ENCODE data around the gene USP31. TPM values are rescaled to one million over a fixed set of nuclear protein-coding genes. Genes with fewer than 3 reads are reported as not detected.

Gene USP31
- total RNA-seq, 4 donors from 2014 or later = 9.2 to 14.6 (median 12.4) TPM

DNA sequence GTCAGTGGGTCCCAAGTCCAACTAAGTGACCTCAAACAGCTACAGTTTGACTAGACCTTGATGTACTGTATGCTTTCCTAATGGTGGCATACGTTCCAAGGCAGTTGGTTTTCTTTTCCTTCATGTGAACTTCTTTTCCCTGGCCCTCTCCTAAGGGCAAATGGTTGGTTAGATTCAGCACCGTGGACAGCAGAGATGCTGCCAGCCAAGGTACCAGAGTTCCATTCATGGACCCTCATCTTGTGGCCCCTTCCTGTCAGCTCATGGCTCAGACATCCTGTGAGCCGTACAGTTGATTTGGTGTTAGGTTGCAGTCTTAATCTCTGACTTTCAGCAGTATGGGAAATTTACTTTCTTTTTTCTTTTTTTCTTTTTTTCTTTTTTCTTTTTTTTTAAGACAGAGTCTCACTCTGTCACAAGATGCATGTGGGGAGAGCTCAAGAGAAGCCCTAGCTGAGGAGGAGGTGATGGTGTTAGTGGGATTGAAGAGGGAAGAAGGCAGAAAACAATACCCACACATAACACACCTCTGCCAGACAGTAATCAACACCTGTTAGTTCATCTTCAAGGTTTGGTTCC, 122.4 kb downstream of the USP31 start:
- no peak for DNase-seq (ENCODE audit: low spot score in 2 of 2)
- Histone ChIP-seq H3K4me3 (no peak overlapping the region), H3K4me1 (no peaks in the 10 kb centered on the region), H3K9me3 (no peaks in the 10 kb centered on the region), H3K27me3 (no peaks in the 10 kb centered on the region), H3K27ac (no peak overlapping the region), H3K36me3 (no peaks in the 10 kb centered on the region)
- TF ChIP-seq EP300 (IDR thresholded peaks at IDR 0.05) (no peak), POLR2A (IDR thresholded peaks at IDR 0.05) (no peak)
- TF ChIP-seq, protein P1, sequence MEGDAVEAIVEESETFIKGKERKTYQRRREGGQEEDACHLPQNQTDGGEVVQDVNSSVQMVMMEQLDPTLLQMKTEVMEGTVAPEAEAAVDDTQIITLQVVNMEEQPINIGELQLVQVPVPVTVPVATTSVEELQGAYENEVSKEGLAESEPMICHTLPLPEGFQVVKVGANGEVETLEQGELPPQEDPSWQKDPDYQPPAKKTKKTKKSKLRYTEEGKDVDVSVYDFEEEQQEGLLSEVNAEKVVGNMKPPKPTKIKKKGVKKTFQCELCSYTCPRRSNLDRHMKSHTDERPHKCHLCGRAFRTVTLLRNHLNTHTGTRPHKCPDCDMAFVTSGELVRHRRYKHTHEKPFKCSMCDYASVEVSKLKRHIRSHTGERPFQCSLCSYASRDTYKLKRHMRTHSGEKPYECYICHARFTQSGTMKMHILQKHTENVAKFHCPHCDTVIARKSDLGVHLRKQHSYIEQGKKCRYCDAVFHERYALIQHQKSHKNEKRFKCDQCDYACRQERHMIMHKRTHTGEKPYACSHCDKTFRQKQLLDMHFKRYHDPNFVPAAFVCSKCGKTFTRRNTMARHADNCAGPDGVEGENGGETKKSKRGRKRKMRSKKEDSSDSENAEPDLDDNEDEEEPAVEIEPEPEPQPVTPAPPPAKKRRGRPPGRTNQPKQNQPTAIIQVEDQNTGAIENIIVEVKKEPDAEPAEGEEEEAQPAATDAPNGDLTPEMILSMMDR (IDR thresholded peaks at IDR 0.05) = no peak
- WGBS, 2 donors = 13% methylated on average over 3 of the region's 3 CpGs

DNA sequence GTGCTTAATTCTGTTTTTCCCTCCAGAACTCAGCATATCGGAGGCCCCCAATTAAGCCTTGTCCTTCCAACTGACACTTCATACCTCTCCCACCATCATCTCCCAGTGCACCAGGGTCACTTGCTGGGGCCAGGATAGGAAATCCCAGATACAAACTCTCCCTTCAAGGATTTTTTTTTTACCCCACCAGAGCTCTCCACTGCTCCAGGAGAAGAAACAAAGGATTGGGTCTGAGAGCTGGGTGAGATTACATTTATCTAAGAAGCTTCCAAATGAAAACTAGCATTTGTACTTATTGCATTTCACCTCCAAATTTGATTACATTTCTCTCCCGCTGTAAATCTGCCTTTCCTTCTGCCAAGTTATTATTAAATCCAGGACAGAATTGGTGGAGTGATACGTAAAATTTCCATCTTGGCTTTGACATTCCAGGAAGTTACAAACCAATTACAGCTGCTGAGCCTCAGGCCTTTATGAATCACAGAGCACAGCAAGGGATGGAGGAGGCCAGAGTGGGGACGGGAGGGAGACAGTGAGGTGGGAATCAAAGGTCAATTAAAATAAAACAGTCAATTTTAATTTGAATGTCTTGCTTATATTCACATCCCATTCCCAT, 123.5 kb downstream of the USP31 start:
- 47 to 49% methylated on average over 4 of the region's 4 CpGs for WGBS, 2 donors
- H3K9me3 ChIP-seq = no peaks in the 10 kb centered on the region
- no peaks in the 10 kb centered on the region for H3K4me1 ChIP-seq
- H3K27ac ChIP-seq = no peak overlapping the region
- H3K27me3 ChIP-seq = no peaks in the 10 kb centered on the region
- no peak for DNase-seq (ENCODE audit: low spot score in 2 of 2)
- TF ChIP-seq, protein P1 (IDR thresholded peaks at IDR 0.05) = no peak
- TF ChIP-seq POLR2A (IDR thresholded peaks at IDR 0.05) = no peak
- TF ChIP-seq EP300 (IDR thresholded peaks at IDR 0.05) = no peak
- H3K36me3 ChIP-seq = no peaks in the 10 kb centered on the region
- no peak overlapping the region for H3K4me3 ChIP-seq

DNA sequence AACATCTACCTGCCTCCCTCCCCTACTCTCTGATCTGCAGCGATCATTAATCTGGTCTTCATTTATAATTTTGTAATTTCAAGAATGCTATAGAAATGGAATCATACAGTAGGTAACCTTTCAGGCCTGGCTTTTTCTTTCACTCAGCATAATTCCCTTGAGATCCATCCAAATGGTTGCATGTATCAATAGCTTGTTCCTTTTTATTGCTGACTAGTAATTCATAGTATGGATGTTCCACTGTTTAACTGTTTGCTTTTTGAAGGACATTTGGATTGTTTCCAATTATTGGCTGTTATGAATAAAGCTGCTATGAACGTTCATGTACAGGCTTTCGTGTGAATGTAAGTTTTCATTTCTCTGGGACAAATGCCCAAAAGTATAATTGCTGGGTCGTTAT, 125.2 kb downstream of the USP31 start:
- no peak for TF ChIP-seq POLR2A (IDR thresholded peaks at IDR 0.05)
- no peak for TF ChIP-seq EP300 (IDR thresholded peaks at IDR 0.05)
- TF ChIP-seq, protein P1 (IDR thresholded peaks at IDR 0.05) = no peak
- 51 to 60% methylated on average over 4 of the region's 4 CpGs for WGBS, 2 donors
- H3K27ac ChIP-seq = no peak overlapping the region

DNA sequence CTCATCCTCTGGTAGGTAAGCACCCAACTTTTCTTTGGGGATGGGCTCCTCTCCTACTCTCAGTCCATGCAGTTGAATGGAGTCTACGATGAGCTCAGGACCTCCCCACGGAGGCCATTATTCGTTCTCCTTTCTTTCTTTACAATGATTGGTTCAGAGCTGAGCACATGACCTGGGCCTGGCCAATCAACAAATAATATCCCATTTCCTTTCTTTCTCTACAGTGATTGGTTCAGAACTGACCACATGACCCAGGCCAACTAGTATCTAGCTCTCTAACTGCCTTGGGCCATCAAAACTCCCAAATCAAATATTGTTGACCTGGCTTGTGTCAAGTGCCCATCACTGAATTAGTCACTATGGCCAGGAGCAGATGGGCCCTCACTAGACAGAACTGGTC, 129.2 kb downstream of the USP31 start:
- TF ChIP-seq, protein P1 (IDR thresholded peaks at IDR 0.05) = no peak
- TF ChIP-seq POLR2A (IDR thresholded peaks at IDR 0.05) (no peak), EP300 (IDR thresholded peaks at IDR 0.05) (no peak)
- Histone ChIP-seq H3K36me3 (no peaks in the 10 kb centered on the region), H3K4me1 (no peaks in the 10 kb centered on the region), H3K4me3 (no peak overlapping the region), H3K27me3 (no peaks in the 10 kb centered on the region), H3K9me3 (no peaks in the 10 kb centered on the region), H3K27ac (no peak overlapping the region)
- 82 to 87% methylated on average over 3 of the region's 3 CpGs for WGBS, 2 donors
- DNase-seq (ENCODE audit: low spot score in 2 of 2) = no peak

More for the DNA sequence above, 125.2 kb downstream of the USP31 start:
- no peak for DNase-seq (ENCODE audit: low spot score in 2 of 2)
- H3K36me3 ChIP-seq = no peaks in the 10 kb centered on the region
- H3K4me3 ChIP-seq = no peak overlapping the region
- H3K9me3 ChIP-seq = no peaks in the 10 kb centered on the region
- H3K27me3 ChIP-seq = no peaks in the 10 kb centered on the region
- no peaks in the 10 kb centered on the region for H3K4me1 ChIP-seq

DNA sequence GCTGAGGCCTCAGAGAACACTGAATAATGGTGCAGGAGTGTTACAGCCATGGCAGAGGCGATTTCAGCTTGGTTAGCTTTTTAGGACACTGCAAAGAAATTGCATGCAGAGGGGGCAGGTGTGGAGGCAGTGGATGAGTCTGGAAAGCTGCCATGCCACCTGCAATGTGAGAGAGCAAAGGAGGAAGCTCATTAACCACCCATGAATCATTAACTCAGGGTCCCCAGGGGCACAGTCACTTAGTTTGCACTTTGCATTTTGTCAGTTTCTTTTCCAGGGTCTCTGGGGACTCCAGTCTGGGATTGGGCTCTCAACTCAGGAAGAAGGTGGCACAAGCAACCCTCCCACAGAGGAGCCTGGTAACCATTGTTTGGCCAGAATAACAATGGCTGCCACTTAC, 132.9 kb downstream of the USP31 start:
- H3K9me3 ChIP-seq = no peaks in the 10 kb centered on the region
- no peaks in the 10 kb centered on the region for H3K36me3 ChIP-seq

More for the DNA sequence above, 132.9 kb downstream of the USP31 start:
- TF ChIP-seq, protein P1 (IDR thresholded peaks at IDR 0.05) = no peak
- TF ChIP-seq POLR2A (IDR thresholded peaks at IDR 0.05) (no peak), EP300 (IDR thresholded peaks at IDR 0.05) (no peak)
- no peak for DNase-seq (ENCODE audit: low spot score in 2 of 2)
- Histone ChIP-seq H3K4me3 (no peak overlapping the region), H3K27me3 (no peaks in the 10 kb centered on the region), H3K4me1 (no peaks in the 10 kb centered on the region), H3K27ac (no peak overlapping the region)
- 55 to 70% methylated on average over 1 of the region's 1 CpG for WGBS, 2 donors

Data from tibial nerve (tissue), 4 donors.